Upper lobe of right lung (tissue), 1 donor: Measurements from ENCODE around the gene TAF11L8. TPM values are rescaled to one million over a fixed set of nuclear protein-coding genes. Genes with fewer than 3 reads are reported as not detected.
"Not testable (repeated sequence)": the region's sequence is repeated elsewhere in the genome, so short reads cannot be mapped to it uniquely, and the experiment has no call there.

Experiments
- ATAC-seq: fragments of 200-7000 bp; cut with Tn5 transposase; one replicate; pipeline ENCODE4 v1.9.1; 2020; ENCODE audit warnings: mild to moderate bottlenecking, moderate library complexity
- DNase-seq: peaks from one replicate; pipeline ENCODE4 v3.0.0-alpha.2; 2020
- H3K27ac ChIP-seq: fragments of 200-600 bp; one replicate; pipeline ENCODE4 v1.8.0; 2022
- H3K27me3 ChIP-seq: fragments of 200-600 bp; one replicate; pipeline ENCODE4 v1.8.0; 2022; ENCODE audit warnings: mild to moderate bottlenecking
- H3K36me3 ChIP-seq: fragments of 200-600 bp; one replicate; pipeline ENCODE4 v1.8.0; 2022
- H3K4me1 ChIP-seq: fragments of 200-600 bp; one replicate; pipeline ENCODE4 v1.8.0; 2022
- H3K4me3 ChIP-seq: fragments of 200-600 bp; one replicate; pipeline ENCODE4 v1.8.0; 2022; ENCODE audit warnings: mild to moderate bottlenecking
- H3K9me3 ChIP-seq: fragments of 200-600 bp; one replicate; pipeline ENCODE4 v1.8.0; 2022
- CTCF ChIP-seq: fragments of 200-600 bp; IDR thresholded peaks from one replicate; pipeline ENCODE4 v1.8.0; 2022; ENCODE audit warnings: antibody characterized with exemption
- intact Hi-C: fragments of 100-400 bp; cut with DNase I; formaldehyde crosslinking; loops from one replicate; pipeline ENCODE4 v1.11.0; 2022
- long read RNA-seq: library from polyadenylated mRNA; unstranded; transcript quantifications from one replicate; pipeline ENCODE4 v2.0.0, GENCODE V29; 2021
- total RNA-seq: library from RNA; stranded (reverse); fragmentation: NEBNext Ultra II Directional; extraction: Animal tissue kit (Norgen Biotek cat#: 25700); gene quantifications from one replicate; pipeline ENCODE4 v1.2.1, GENCODE V29; 2021
- donor health status: DM: no; HTN: yes; CAD: no; lungs with severe emphysema.

TAF11L8 gene
- total RNA-seq, result not detected
- long read RNA-seq, result 0 reads

- H3K27ac ChIP-seq, H3K9me3 ChIP-seq, H3K36me3 ChIP-seq, ATAC-seq, DNase-seq, H3K4me3 ChIP-seq, H3K27me3 ChIP-seq, H3K4me1 ChIP-seq, intact Hi-C loops: not testable (repeated sequence)
Observed at GRCh38 chr5:17590860-17591259, at the start of gene TAF11L8. TAF11L8 (minus strand) TSS chr5:17590960.

GRCh38 chr5:17634160-17634559, 43.4 kb upstream of the TAF11L8 start, which contains the start of gene TAF11L14:
TAF11L14 (plus strand) TSS chr5:17634460.
- no peak for TF ChIP-seq CTCF
- intact Hi-C loops, result no loop called here
- Histone ChIP-seq H3K4me1 (no peaks in the 10 kb centered on the region), H3K4me3 (no peak within 1 kb of the TSS), H3K27me3 (no peaks in the 10 kb centered on the region), H3K36me3 (no peaks in the 10 kb centered on the region), H3K27ac (no peak within 1 kb of the TSS), H3K9me3 (no peaks in the 10 kb centered on the region)
- no peak for ATAC-seq
- DNase-seq, result no peak

GRCh38 chr5:17631788-17632187, 41.0 kb upstream of the TAF11L8 start, which contains the start of gene TAF11L13:
TAF11L13 (plus strand) TSS chr5:17632088.
- DNase-seq, H3K9me3 ChIP-seq, intact Hi-C loops, H3K27me3 ChIP-seq, H3K4me1 ChIP-seq, ATAC-seq, H3K36me3 ChIP-seq, H3K4me3 ChIP-seq, H3K27ac ChIP-seq: not testable (repeated sequence)

GRCh38 chr5:17625686-17626085, 34.9 kb upstream of the TAF11L8 start:
- Histone ChIP-seq H3K4me3 (no peak overlapping the region), H3K27ac (no peak overlapping the region), H3K4me1 (no peaks in the 10 kb centered on the region), H3K27me3 (no peaks in the 10 kb centered on the region), H3K36me3 (no peaks in the 10 kb centered on the region), H3K9me3 (no peaks in the 10 kb centered on the region)
- intact Hi-C loops, result no loop called here
- no peak for TF ChIP-seq CTCF
- DNase-seq (no peak), ATAC-seq (peak; percentile 38)

GRCh38 chr5:17620627-17621026, 29.9 kb upstream of the TAF11L8 start:
- Histone ChIP-seq H3K27me3 (no peaks in the 10 kb centered on the region), H3K27ac (no peak overlapping the region), H3K4me3 (no peak overlapping the region), H3K9me3 (no peaks in the 10 kb centered on the region), H3K36me3 (no peaks in the 10 kb centered on the region), H3K4me1 (no peaks in the 10 kb centered on the region)
- intact Hi-C loops, result no loop called here
- ATAC-seq (no peak), DNase-seq (no peak)
- TF ChIP-seq CTCF, result no peak

GRCh38 chr5:17619354-17619753, 28.6 kb upstream of the TAF11L8 start:
- Histone ChIP-seq H3K27me3 (no peaks in the 10 kb centered on the region), H3K4me3 (no peak overlapping the region), H3K4me1 (no peaks in the 10 kb centered on the region), H3K27ac (no peak overlapping the region), H3K36me3 (no peaks in the 10 kb centered on the region), H3K9me3 (no peaks in the 10 kb centered on the region)
- no peak for TF ChIP-seq CTCF
- ATAC-seq (no peak), DNase-seq (no peak)
- intact Hi-C loops, result no loop called here
